GM18517 (cell line): Measurements from ENCODE around the gene TAF9.
A peak's percentile ranks its signal among the peaks of the same experiment; 100 is the strongest.
"Not testable (repeated sequence)": the region's sequence is repeated elsewhere in the genome, so short reads cannot be mapped to it uniquely, and the experiment has no call there.

Source experiments
- ATAC-seq: cut with Tn5 transposase; IDR thresholded peaks from one replicate; pipeline ENCODE4 v1.9.1; 2021; ENCODE audit warnings: mild to moderate bottlenecking, moderate library complexity; ENCODE audit not compliant: unreplicated experiment

The TAF9 gene, protein sequence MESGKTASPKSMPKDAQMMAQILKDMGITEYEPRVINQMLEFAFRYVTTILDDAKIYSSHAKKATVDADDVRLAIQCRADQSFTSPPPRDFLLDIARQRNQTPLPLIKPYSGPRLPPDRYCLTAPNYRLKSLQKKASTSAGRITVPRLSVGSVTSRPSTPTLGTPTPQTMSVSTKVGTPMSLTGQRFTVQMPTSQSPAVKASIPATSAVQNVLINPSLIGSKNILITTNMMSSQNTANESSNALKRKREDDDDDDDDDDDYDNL

DNA sequence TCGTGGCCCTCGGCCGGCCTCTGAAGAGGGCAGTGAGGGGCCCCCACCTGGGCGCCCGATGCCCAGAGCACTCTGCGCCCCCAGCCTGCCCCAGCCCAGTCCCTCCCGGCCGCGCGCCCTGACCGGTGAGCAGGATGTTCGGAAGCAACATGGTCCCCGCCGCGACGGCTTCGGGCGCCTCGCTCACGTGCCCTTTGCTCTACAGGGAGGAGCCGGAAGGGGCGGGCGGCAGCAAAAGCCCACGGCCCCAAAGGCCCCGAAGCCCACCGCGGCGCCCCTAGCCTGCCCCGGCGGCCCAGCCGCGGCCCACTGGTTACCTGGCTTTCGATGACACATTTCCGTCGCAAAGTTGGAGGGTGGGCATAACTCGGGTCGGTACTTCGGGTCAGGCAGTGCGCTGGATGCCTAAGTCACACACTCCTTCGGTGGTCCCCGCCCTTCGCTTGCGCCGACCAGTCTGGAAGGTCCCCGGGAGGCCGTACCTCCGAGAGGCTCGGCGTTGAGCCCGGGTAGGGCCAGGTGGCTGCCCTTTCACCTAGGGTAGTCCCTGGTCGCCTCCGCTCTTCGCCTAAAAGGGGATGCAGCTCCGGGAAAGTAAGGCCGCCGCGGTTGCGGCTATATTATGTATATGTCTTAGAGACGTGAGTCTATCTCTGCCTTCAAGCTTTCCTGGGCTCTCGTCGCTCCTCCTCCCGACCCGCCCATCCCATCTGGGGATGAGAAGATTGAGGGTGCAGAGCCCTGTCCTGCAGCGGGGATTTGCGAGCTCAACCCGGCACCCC lies at the start of gene TAF9, which contains the start of the genes AK6 and RAD17:
TAF9 (minus strand) TSS at position 181 of the 782 bp plus-strand sequence. CDS start 3,783 bp downstream, outside the sequence.
AK6 (minus strand) TSS at position 181 of the 782 bp plus-strand sequence; CDS start at position 151, 30 bp downstream.
RAD17 (plus strand) TSS at position 479 of the 782 bp plus-strand sequence. CDS start 2,391 bp downstream, outside the sequence.
- peak; percentile 92 for ATAC-seq

DNA sequence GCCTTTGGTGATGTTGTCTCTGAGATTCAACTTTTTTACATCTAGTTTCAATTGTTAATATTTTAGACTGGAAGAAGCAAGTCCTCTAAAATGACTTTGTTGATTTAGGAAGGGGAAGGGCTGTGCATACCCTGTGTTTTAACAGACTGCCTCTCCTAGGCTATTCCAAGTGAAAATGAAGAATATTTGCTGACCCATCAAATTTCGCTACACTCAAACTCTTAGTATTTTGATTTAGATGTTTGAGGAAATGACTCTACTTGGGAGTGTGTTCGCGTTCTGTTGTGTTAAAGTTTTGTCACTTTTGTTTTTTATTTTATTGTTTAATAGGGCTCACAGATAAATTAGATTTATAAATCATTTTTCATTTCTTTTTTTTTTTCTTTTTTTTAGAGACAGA lies 49.2 kb upstream of the TAF9 start:
- no peak for ATAC-seq

DNA sequence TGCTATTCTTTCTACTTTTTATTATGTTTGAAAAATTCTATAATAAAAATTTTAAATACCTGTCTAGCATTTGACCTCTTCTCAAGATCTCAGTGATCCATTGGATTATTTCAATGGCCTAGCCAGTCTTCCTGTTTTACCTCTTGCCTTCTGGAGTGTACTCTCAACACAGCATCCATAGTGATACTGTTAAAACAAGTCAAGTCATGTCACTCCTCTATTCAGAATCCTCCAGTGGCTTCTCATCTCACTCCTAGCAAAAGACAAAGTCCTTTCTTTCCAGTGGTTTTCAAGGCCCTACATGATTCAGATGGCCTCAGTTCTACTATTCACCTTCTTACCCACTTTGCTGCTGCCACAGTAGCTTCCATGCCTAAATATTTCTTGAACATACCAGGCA lies 47.4 kb upstream of the TAF9 start:
- ATAC-seq: no peak

DNA sequence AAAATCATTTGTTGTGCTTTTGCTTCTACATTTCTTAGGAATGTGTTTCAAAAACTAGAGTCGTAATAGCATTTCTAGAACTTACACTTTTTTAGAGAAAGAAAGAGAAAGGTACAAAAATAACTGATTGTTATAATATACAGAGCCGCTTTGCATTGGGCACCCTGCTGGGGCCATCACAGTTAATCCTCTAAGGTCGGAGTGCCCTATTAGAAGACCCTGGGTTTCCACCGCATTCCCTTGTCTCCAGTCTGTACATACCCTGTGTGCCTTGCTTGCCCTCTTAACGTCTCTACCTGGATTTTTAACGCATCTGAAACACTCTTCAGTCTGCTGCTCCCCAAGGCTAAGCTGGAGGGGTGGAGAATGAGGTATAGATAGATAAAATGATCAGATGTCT lies 46.9 kb upstream of the TAF9 start:
- ATAC-seq: no peak

DNA sequence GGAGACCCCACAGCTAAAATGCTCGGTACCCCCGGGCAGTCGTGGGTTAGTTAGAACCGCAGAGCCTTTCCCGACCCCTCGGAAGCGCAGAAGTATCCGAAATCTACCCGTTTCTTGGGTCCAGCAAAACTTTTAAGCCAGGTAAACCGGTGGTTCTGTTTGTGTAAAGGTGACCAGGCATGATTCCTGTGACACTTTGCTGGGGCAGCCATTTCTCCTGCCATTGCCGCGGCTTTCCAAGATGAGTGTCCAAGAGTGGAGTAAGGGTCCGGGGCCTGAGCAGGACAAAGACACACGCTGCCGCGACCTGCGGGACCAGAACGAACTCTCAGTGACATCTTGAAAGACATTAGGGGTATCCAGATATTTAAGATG lies 46.3 kb upstream of the TAF9 start:
- no peak for ATAC-seq

DNA sequence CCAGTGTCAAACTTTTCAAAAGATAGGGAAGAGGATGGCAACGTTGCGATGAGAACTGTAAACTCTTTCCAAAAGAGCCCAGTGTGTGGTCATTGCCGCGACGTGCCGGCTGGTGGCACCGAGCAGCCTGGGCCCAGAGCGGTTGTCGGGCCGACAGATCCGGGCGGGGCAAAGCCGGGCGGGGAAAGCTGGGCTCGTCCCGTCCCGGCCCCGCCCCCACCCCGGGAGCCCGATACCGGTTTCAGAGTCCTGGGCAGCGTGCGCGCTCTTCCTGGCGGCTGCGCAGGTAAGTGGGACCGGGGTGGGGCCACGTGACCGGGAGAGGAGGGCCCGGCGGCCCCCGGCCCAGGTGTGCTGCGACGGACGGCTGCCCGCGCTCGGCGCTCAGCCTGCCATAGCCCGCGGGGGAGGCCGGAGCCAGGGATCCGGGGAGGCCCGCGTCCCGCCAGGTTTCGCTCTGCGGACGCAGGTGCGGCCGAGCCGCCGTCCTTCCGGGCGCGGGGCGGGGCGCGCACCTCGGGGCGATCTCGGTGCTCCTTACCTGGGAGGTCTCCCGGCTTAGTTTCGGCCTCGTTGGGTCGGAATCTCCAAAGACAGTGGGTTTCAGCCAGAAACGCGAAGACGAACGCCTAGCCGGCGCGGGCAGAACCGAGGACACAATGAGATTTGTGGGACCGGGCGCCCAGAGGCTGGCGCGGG lies 45.7 kb upstream of the TAF9 start, which contains the start of gene MARVELD2:
MARVELD2 (plus strand) TSS at position 232 of the 699 bp plus-strand sequence. CDS start 4,270 bp downstream, outside the sequence.
- peak; percentile 51 for ATAC-seq

DNA sequence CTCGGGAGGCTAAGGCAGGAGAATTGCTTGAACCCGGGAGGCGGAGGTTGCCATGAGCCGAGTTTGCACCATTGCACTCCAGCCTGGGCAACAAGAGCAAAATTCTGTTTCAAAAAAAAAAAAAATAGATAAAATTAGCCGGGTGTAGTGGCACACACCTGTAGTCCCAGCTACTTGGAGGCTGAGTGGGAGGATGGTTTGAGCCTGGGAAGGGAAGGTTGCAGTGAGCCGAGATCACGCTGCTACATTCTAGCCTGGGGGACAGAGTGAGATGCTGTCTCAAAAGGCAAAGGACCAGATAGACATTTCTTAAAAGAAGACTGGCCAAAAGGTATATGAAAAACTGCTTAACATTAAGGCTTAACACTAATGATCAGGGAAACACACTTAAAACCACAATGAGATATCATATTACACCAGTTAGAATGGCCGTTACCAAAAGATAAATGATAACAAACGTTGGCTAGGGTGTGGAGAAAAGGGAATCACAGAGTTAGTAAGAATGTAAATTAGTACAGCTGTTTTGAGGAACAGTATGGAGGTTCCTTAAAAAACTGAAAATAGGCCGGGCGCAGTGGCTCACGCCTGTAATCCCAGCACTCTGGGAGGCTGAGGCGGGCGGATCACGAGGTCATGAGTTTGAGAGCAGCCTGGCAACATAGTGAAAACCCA lies 35.5 kb upstream of the TAF9 start:
- no peak for ATAC-seq

DNA sequence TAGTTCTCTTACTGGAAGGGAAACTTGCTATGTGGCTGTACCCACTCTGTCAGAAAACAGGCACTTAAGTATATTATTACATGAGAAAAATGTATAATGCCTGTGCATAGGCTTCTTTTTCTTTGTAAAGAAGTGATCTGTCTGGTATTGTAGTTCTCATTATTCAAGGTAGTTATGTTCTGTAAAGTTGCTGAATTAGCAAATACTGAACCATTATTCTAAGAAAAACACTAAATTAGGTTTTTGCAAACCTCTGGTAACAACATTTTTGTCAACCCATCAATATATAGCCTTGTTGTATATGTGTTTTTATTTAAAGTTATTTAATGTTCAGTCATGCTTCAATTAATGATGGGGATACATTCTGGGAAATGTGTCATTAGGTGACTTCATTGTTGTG lies 9.1 kb upstream of the TAF9 start:
- no peak for ATAC-seq

DNA sequence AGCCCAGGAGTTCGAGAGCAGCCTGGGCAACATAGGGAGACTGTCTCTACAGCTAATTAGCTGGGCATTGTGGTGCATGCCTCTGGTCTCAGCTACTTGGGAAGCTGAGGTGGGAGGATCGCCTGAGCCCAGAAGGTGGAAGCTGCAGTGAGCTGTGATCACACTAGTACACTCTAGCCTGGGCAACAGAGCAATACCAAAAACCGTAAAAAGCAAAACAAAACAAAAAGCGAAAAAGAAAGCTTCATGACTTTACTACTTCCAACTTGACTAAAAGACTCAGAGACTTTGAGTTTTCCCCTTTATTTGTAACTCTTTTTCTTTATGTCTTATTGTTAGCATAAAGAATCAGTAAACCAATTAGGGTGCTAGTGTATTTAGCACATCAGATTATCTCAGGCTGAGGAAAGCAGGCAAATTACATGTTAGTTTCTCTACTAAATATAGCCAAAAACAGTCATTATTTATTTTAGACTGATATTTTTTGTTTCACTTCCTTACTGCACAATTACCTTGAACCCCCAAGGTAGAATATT lies 5.7 kb upstream of the TAF9 start:
- ATAC-seq: peak; percentile 81

DNA sequence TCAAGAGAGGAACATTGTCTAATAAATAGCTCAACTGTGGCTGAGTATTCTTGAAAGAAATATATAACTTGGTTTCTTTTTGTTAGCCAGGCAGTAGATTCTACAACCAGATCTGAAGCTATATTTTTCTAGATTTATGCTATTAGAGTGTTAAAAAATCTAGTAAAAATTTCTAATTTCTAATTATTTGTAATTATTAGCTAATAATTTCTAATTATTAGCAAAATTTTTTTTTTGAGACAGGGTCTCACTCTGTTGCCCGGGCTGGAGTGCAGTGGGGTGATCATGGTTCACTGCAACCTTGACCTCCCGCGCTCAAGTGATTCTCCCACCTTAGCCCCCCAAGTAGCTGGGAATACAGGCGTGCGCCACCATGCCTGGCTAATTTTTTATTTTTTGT lies 3.1 kb upstream of the TAF9 start:
- no peak for ATAC-seq

DNA sequence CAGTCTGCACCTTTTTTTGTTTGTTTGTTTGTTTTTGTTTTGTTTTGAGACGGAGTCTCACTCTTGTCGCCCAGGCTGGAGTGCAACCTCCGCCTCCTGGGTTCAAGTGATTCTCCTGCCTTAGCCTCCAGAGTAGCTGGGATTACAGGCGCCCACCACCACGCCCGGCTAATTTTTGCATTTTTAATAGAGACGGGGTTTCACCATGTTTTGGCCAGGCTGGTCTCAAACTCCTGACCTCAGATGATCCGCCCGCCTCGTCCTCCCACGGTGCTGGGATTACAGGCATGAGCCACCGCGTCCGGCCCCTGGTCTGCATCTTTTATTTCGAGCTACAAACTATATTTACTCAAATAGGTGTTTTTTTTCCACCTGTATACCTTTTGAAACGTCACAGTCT lies 1.0 kb upstream of the TAF9 start:
- ATAC-seq: not testable (repeated sequence)

DNA sequence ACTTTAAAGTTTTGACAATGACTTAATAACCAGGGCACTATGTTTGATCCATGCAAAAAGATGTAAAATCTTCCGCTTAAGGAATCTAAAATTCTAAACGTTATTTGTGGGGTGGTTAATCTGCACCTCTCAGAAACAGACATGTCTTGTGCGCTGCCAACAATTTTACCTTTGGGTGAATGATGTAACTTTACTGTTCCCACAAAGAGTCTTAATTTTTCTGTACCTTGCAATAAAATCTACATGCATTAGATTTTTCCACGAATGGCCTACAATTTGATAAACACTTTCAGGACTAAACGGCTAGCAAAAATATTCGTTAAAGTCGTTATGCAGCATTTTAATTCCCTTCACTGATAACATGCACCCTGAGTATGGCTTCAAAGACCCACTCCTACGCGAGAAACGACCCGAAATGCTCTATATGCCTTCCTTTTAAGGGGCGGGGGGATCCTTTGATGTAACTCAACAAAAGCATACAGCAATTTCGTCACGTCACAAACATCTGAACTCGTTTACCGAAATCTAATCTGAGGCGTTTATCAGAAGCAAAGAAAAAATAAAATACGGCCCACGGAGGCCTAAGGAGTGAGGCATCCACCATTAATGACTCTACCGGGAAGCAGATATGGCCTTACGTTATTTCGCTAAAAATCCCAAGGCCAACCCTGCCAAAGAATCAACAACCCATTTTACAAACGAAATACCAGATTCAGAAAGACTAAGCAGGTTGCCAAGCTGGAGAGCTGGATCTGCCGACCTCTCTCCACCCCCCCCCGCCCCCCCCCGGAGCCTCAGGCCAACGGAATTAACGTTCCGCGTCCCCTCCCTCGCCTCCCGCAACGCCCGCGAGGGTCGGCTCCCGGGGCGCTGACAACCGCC lies 621 bp downstream of the TAF9 start:
- peak; percentile 16 for ATAC-seq

DNA sequence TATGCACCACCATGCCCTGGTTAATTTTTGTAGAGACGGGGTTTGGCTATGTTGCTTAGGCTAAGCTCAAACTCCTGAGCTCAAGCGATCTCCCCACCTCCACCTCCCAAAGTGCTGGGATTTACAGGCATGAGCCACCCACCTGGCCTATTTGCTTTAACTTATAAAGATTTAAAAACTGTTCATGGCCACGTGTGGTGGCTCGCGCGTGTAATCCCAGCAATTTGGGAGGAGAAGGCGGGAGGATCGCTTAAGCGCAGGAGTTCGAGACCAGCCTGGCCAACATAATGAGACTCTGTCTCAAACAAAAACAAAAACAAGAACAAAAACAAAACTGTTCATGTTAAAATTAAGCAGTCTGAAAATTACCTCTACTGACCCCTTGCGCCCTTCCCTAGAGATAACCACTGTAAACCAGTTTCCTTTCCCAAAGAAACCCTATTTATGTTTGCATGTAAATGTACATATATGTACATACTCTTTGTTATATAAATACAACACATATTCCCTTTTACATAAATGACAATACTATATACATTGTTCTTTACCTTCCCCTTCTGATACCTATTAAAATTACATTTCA lies 1.5 kb downstream of the TAF9 start:
- no peak for ATAC-seq

DNA sequence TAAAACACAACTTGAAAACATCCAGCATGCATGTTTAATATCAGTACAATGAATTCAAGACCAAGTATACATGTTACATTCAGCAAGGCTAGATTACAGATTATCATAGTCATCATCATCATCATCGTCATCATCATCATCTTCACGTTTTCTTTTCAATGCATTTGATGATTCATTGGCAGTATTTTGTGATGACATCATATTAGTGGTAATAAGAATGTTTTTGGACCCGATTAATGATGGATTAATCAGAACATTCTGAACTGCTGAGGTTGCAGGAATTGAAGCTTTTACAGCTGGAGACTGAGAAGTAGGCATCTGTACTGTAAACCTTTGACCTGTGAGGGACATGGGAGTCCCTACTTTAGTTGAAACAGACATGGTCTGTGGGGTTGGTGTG lies 4.5 kb downstream of the TAF9 start:
- ATAC-seq: no peak

DNA sequence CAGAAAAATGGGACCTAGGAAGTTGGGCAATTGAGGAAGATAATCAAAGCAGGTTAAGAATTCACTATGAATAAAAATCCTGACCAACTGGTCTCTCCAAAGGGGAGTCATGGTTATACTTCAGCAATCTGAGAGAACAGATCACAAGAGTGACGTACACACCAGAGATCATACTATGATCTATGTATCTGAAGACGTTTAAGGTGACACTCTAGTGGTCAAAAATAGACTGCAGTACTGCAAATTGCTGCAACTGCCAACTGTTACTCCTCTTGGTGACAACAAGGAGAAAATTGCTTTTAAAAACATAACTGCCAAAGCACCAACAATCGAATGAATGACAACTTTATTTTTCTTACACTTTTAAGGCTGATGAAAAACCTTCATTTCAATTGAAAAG lies 4.9 kb downstream of the TAF9 start:
- ATAC-seq: no peak

DNA sequence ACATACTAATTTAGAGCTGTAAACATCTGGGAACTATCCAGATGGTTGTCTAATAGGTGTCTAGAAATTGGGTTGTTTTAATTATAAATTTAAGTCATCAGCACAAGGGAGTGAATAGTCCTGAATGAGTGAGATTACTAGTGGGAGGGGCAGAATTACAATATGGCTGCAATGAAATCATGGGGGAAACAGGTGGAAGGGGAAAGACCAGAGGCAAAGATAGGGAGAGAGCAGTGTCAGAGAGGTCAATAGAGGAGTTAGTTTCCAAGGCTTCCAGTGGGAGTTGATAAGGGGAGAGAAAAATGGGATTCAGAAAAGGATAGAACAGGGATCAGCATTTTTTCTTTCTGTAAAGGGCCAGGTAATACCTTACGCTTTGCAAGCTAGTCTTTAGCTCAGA lies 8.9 kb downstream of the TAF9 start:
- no peak for ATAC-seq

DNA sequence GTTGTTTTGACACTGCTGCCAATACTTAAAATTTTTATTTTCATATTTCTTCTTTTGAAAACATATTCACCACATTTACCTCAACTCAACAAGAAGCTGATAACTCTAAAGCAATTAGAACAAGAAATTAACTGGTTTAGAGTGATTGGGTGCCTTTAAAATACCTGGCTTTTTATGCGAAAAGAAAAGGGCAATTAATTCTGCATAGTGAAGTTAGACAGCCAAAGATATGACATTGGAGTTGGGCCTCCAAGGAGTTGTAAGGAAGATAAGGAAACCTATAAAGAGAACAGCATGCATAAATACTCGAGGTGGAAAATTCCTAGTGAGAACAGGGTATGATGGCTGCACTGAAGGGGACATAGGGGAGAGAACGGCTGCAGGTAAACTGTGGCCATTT lies 9.6 kb downstream of the TAF9 start:
- ATAC-seq: no peak

DNA sequence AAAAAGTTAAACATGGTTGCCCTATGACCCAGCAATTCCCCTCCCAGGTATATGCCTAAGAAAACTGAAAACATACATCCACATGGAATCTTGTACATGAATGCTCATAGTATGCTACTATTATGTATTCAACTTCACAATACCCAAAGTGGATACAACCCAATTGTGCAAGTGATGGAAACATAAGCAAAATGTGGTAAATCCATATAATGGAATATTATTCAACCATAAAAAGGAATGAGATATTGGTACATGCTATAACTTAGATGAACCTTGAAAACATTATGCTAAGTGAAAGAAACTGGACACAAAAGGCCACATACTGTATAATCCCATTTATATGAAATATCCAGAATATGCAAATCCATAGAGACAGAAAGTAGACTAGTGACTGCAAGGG lies 18.7 kb downstream of the TAF9 start:
- ATAC-seq: no peak

DNA sequence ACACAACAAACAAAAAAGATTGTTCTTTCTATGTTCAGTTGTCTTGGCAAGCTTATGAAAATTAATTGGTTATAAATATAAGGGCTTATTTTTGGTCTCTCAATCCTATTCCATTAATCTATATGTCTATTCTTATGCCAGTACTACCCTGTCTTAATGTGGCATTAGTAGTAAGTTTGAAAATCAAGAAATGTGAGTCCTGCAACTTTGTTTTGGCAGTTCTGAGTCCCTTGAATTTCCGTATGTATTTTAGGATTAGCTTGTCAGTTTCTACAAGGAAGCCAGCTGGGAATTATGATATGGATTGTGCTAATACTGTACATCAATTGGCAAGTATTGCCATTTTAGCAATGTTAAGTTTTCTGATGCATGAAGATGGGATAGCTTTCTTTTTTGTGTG lies 26.2 kb downstream of the TAF9 start:
- ATAC-seq: no peak
